SK-N-MC (cell line): Measurements from ENCODE around the gene GPR158.

Experiments
- DNase-seq: peaks from one replicate; pipeline ENCODE4 v3.0.0-alpha.2; 2011; ENCODE audit warnings: low read depth, low spot score
- H3K27ac ChIP-seq: fragments of 200-600 bp; sonication (generic); 2 replicates; pipeline ENCODE4 v1.5.1; 2016; ENCODE audit warnings: mixed run types
- H3K36me3 ChIP-seq: fragments of 200-600 bp; sonication (generic); 2 replicates; pipeline ENCODE4 v1.6.1; 2017; ENCODE audit warnings: antibody characterized with exemption, low read length, mixed read lengths; ENCODE audit not compliant: insufficient read depth
- H3K4me3 ChIP-seq: fragments of 200-600 bp; sonication (generic); 2 replicates; pipeline ENCODE4 v1.5.1; 2016
- H3K9ac ChIP-seq: fragments of 200-600 bp; sonication (generic); 2 replicates; pipeline ENCODE4 v1.8.0; 2017; ENCODE audit warnings: mixed run types, mixed read lengths; ENCODE audit not compliant: insufficient read length
- H3K9me3 ChIP-seq: fragments of 200-600 bp; sonication (generic); 2 replicates; pipeline ENCODE4 v1.6.1; 2017; ENCODE audit warnings: low read depth, mild to moderate bottlenecking, antibody characterized with exemption, low read length, moderate library complexity, mixed read lengths
- EZH2 ChIP-seq: fragments of 200-600 bp; sonication (generic); IDR thresholded peaks from one replicate; pipeline ENCODE4 v1.6.1; 2017; ENCODE audit warnings: antibody characterized with exemption
- FOXP2 ChIP-seq: optimal IDR thresholded peaks from 2 replicates; pipeline ENCODE3; 2011; ENCODE audit warnings: mild to moderate bottlenecking, moderate library complexity; ENCODE audit not compliant: insufficient read depth; ENCODE audit errors: extremely low read length, control extremely low read depth
- POLR2AphosphoS5 ChIP-seq: IDR thresholded peaks from 2 replicates; pipeline ENCODE4 v1.6.1; 2012; ENCODE audit warnings: mild to moderate bottlenecking, low read depth, low read length, borderline replicate concordance

Gene GPR158

DNA sequence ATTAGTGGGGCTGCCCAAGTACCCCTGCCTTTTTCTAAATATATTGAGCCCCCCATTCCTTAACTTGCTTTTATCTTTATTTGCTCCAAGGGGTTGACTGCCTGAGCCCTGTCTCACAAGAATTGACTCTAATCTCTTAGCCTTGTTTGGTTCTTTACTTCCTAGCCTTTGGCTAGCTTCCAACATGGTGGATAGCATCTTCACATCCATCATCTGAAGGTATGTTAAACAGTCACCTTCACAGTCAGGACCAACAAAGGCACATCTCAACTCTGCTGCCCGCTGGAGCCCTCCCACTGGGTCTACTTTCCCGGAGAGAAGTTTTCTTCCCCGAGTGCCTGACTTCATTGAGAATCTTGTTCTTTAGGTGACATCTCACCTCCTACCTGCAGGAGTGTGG lies 329.5 kb downstream of the GPR158 start:
- no peak overlapping the region for H3K4me3 ChIP-seq
- no peak overlapping the region for H3K27ac ChIP-seq
- no peak for DNase-seq
- H3K9ac ChIP-seq = no peak overlapping the region
- no peaks in the 10 kb centered on the region for H3K36me3 ChIP-seq
- TF ChIP-seq POLR2AphosphoS5 (no peak), EZH2 (no peak), FOXP2 (no peak)
- no peaks in the 10 kb centered on the region for H3K9me3 ChIP-seq

- H3K27ac ChIP-seq = no peak overlapping the region
- H3K9ac ChIP-seq = no peak overlapping the region
- TF ChIP-seq EZH2 = no peak
- no peak for TF ChIP-seq POLR2AphosphoS5
- no peak for TF ChIP-seq FOXP2
- no peaks in the 10 kb centered on the region for H3K36me3 ChIP-seq
- no peaks in the 10 kb centered on the region for H3K9me3 ChIP-seq
- DNase-seq = no peak
- no peak overlapping the region for H3K4me3 ChIP-seq
Observed at GRCh38 chr10:25504838-25505237, 330.0 kb downstream of the GPR158 start.

DNA sequence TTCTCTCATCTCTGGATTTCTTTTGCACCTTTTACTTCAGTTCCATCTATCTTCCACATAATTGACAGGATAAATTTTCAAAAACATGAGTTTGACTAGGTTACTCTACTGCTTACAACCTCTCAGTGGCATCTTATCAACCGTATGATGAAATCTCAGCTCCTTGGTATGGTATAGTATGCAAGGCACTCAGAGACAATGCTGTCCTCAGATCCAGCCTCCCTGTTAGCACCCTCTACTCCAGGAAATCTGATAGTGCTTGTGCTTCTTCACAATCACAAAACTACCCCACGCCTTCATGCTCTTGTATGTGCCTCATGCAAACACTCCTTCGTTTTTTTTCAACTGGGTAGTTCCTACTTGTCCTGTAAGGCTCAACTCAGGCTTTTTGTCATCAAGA lies 330.7 kb downstream of the GPR158 start:
- Histone ChIP-seq H3K4me3 (no peak overlapping the region), H3K9me3 (no peaks in the 10 kb centered on the region), H3K36me3 (no peaks in the 10 kb centered on the region), H3K9ac (no peak overlapping the region), H3K27ac (no peak overlapping the region)
- DNase-seq = no peak
- TF ChIP-seq FOXP2 (no peak), EZH2 (no peak), POLR2AphosphoS5 (no peak)

DNA sequence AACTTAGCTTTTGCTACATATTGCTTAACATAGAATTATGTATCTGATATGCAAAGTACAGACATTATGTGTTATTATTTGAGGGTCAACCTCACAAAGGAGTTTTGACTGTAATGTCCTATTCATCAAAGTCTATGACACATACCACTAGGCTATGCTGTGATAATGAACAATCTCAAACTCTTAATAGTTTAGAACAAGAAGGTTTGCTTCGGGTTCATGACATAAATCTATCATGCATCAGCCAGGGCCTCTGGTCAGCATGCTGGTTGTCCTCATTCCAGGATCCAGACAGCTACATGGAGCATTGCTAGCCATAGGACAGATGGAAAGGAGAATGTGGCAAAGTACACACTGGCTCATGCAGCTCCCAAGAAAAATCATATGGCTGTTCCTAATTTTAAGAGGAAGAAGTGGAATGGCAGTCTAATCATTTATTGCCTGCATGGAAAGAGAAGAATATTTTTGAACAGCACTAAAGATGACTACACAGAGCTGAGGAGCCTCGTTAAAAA lies 332.1 kb downstream of the GPR158 start:
- no peak for DNase-seq
- Histone ChIP-seq H3K36me3 (no peaks in the 10 kb centered on the region), H3K9me3 (no peaks in the 10 kb centered on the region), H3K9ac (no peak overlapping the region), H3K4me3 (peak overlapping the region; percentile 58), H3K27ac (peak overlapping the region; percentile 84)
- TF ChIP-seq POLR2AphosphoS5 (no peak), EZH2 (no peak), FOXP2 (no peak)

GRCh38 chr10:25508112-25508815 lies 333.5 kb downstream of the GPR158 start:
- Histone ChIP-seq H3K27ac (peak overlapping the region; percentile 84; the same call in 1 of the 2 replicates), H3K4me3 (no peak overlapping the region), H3K9me3 (no peaks in the 10 kb centered on the region), H3K36me3 (no peaks in the 10 kb centered on the region), H3K9ac (no peak overlapping the region)
- TF ChIP-seq POLR2AphosphoS5 (no peak), EZH2 (no peak), FOXP2 (no peak)
- no peak for DNase-seq

- Histone ChIP-seq H3K9me3 (no peaks in the 10 kb centered on the region), H3K4me3 (no peak overlapping the region), H3K9ac (no peak overlapping the region), H3K27ac (no peak overlapping the region), H3K36me3 (no peaks in the 10 kb centered on the region)
- TF ChIP-seq POLR2AphosphoS5 = no peak
- TF ChIP-seq FOXP2 = no peak
- no peak for TF ChIP-seq EZH2
- no peak for DNase-seq
Observed at GRCh38 chr10:25509151-25509550, 334.4 kb downstream of the GPR158 start.

- Histone ChIP-seq H3K36me3 (no peaks in the 10 kb centered on the region), H3K27ac (peak overlapping the region; percentile 31; the same call in 1 of the 2 replicates), H3K4me3 (no peak overlapping the region), H3K9me3 (no peaks in the 10 kb centered on the region), H3K9ac (no peak overlapping the region)
- no peak for TF ChIP-seq EZH2
- TF ChIP-seq POLR2AphosphoS5 = no peak
- no peak for TF ChIP-seq FOXP2
- no peak for DNase-seq
Observed at GRCh38 chr10:25522294-25522693, 347.5 kb downstream of the GPR158 start.

DNA sequence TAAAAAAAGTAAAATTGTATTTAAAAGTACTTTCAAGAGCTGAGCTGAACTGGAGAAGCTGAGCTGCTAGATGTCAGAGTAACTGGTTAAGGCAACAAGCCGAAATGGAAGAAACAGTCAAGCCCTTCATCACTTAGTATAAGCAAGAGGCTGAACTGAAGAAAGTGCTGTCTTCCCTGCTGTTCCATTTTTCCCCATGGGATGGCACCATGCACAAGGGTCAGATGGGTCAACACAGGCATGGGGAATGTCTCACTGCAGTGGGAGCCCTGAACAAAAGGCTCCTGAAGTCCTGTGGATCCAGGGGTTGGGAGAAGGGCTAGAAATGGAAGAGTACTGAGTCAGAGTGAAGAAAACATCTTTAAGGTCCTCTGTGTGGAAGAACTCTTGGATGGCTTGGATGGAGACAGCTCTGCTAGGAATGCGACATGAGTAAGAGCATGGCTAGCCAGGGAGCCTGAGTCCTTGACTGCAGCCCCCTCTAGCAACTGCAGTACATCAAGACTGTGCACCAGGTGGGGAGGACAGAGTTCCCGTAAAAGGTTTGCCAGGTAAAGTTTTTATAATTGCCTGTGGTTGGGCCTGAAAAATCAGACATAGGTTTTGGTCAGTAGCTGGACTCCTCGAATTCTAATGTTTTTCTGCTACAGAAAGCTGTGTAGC lies 348.3 kb downstream of the GPR158 start:
- no peaks in the 10 kb centered on the region for H3K9me3 ChIP-seq
- H3K4me3 ChIP-seq = no peak overlapping the region
- no peaks in the 10 kb centered on the region for H3K36me3 ChIP-seq
- no peak for DNase-seq
- H3K9ac ChIP-seq = no peak overlapping the region
- TF ChIP-seq POLR2AphosphoS5 (no peak), EZH2 (no peak), FOXP2 (no peak)
- no peak overlapping the region for H3K27ac ChIP-seq

GRCh38 chr10:25530306-25530705 lies 355.5 kb downstream of the GPR158 start:
- H3K4me3 ChIP-seq = no peak overlapping the region
- H3K9me3 ChIP-seq = no peaks in the 10 kb centered on the region
- no peak for TF ChIP-seq EZH2
- no peak for TF ChIP-seq POLR2AphosphoS5
- no peak for TF ChIP-seq FOXP2
- DNase-seq = no peak
- no peaks in the 10 kb centered on the region for H3K36me3 ChIP-seq
- no peak overlapping the region for H3K27ac ChIP-seq
- H3K9ac ChIP-seq = no peak overlapping the region
